LNCAP (cell line): ENCODE measurements around the gene ZG16B.

Experiments used
- TF ChIP-seq, protein P1 (sequence below): fragments of 450-650 bp; IDR thresholded peaks from 2 replicates; pipeline ENCODE4 v1.5.1; 2017; ENCODE audit warnings: mild to moderate bottlenecking

Gene ZG16B

GRCh38 chr16:2799205-2799858 is 30.8 kb upstream of the ZG16B start:
- TF ChIP-seq, protein P1, sequence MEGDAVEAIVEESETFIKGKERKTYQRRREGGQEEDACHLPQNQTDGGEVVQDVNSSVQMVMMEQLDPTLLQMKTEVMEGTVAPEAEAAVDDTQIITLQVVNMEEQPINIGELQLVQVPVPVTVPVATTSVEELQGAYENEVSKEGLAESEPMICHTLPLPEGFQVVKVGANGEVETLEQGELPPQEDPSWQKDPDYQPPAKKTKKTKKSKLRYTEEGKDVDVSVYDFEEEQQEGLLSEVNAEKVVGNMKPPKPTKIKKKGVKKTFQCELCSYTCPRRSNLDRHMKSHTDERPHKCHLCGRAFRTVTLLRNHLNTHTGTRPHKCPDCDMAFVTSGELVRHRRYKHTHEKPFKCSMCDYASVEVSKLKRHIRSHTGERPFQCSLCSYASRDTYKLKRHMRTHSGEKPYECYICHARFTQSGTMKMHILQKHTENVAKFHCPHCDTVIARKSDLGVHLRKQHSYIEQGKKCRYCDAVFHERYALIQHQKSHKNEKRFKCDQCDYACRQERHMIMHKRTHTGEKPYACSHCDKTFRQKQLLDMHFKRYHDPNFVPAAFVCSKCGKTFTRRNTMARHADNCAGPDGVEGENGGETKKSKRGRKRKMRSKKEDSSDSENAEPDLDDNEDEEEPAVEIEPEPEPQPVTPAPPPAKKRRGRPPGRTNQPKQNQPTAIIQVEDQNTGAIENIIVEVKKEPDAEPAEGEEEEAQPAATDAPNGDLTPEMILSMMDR: no peak

- TF ChIP-seq, protein P1: no peak
Observed at GRCh38 chr16:2799859-2800226, 30.3 kb upstream of the ZG16B start.

DNA sequence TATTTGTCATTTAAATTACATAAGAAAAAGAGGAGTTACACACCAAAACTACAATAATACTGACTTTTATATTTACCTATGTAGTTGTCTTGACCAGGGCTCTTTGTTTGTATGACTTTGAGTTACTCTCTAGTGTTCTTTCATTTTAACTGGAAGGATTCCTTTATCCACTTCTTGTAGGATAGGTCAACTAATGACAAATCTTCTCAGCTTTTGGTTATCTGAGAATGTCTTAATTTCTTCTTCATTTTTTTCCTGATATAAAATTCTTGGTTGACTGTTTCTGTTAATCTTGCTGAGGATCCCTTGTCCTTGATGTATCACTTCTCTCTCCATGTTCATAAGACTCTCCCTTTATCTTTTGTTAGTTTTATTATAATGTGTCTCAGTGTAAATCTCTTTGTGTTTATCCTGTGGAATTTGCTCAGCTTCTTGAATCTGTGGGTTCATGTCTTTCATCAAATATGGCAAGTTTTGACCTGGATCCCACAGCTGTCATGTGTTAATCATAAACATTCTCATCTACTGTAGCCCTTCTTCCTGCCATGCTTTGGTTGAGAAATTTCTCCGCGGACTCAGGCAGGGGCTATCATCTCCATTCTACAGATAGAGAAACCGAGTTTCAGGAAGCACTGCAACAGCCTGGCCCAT is 26.4 kb upstream of the ZG16B start:
- TF ChIP-seq, protein P1: no peak

GRCh38 chr16:2804728-2805127 is 25.4 kb upstream of the ZG16B start:
- TF ChIP-seq, protein P1: no peak

DNA sequence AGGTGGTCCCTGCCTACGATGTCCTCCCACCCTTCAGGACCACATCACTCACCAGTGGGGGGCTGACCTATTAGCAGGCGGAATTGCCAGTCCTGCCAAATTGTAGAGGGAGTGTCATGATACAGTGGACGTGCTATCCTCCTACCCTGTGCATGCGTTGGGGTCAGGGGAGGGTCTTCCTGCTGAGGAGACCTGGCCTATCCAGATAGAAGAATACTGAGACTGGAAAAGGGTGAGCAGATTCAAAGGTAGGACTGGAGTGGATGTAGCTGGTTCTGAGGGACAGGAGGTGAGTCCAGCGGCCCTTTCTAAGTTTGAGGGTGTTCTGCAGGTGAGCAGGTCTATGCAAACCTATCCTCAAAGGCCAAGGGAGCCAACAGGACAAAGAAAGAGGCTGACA is 23.8 kb upstream of the ZG16B start:
- TF ChIP-seq, protein P1: no peak

GRCh38 chr16:2808181-2808580 is 21.9 kb upstream of the ZG16B start:
- TF ChIP-seq, protein P1: no peak

DNA sequence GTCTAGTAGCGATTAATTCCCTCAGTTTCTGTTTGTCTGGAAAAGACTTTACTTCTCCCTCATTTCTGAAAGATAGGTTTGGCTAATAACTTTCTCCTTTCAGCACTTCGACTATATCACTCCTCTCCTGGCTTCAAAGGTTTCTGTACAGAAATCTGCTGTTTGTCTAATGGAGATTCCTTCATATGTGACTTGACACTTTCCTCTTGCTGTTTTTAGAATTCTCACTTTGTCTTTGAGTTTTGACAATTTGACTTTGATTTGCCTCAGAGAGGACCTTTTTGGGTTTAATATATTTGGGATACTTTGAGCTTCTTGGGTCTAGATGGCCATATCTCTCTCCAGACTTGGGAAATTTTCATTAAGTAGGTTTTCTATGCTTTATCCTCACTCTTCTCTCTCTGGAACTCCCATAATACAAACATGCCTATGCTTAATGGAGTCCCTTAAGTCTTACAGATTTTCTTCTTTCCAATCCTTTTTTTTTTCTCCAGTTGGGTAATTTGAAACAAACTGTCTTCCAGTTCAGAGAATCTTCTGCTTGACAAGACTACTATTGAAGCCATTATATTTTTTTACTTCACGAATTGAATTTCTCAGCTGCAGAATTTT is 20.8 kb upstream of the ZG16B start:
- TF ChIP-seq, protein P1: no peak
